GM21515 (cell line): ENCODE results near the gene UNC45A.
"Not testable (repeated sequence)": the region's sequence is repeated elsewhere in the genome, so short reads cannot be mapped to it uniquely, and the experiment has no call there.

Experiments
- ATAC-seq: cut with Tn5 transposase; IDR thresholded peaks from one replicate; pipeline ENCODE4 v1.9.1; 2021; ENCODE audit not compliant: unreplicated experiment

UNC45A gene

GRCh38 chr15:90902840-90903732 is 32.0 kb upstream of the UNC45A start, which contains the start of gene MAN2A2:
Gene MAN2A2 (plus strand): TSS chr15:90903302. CDS start chr15:90904208, 906 bp downstream.
- peak; percentile 61 for ATAC-seq

- no peak for ATAC-seq
These were observed 31.1 kb upstream of the UNC45A start for GRCh38 chr15:90903733-90904536.

GRCh38 chr15:90904746-90905145 is 30.3 kb upstream of the UNC45A start:
- no peak for ATAC-seq

GRCh38 chr15:90905306-90906180 is 29.5 kb upstream of the UNC45A start:
- no peak for ATAC-seq

- ATAC-seq, result no peak
These were observed 28.8 kb upstream of the UNC45A start for GRCh38 chr15:90906181-90906849.

DNA sequence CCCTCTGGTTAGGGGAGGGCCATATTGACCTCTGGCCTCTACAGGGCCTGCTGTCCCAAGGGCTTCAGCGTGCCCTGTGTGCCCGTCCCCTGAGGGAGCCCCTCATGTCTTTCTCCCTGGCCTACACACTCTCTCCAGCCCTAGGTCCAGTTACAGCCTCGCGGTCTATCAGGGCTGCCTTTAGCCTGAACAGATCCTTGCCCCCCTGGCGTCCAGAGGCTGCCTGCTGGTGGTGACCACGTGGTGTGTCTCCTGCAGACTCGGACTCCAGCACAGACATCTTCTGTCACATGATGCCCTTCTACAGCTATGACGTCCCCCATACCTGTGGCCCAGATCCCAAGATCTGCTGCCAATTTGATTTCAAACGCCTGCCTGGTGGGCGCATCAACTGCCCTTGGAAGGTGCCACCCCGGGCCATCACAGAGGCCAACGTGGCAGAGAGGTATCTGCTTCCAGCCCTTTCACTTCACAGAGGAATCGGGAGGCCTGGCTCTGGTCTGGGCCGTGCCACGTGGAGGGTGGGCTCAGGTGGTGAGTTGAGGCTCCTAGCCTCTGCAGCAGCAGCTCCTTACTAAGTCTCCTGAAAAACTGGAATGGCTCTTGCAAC is 27.9 kb upstream of the UNC45A start:
- ATAC-seq, result no peak

DNA sequence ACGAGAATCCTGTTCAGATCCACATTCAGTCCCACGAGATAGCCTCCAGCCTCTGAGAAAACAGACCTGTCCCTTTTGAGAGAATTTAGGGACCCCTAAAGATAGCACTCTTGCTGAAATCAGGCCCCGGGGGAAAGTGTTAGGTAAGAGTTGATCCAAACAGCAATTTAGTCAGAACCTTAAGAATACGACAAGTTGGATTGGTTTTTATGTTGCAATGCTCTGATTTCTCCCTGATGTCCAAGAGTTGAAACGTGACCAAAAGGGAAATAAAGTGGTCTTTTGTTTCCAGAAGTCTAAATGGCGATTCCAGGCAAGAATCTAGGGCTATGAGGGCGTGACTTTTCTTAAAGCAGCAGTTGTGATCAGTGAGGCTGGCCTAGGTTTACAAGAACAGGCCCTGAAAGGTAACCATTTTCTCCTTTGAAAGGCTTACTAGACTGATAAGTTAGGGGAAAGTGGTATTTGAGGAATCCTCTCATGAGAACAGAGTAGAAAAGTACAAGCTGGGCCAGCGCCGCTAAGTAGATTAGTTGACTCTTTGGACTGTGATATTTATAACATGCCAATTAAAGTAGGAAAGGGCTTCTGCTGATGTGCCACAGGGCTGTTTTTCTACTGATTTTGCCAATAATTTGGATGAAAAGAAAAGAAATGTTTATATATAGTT is 27.1 kb upstream of the UNC45A start:
- no peak for ATAC-seq

DNA sequence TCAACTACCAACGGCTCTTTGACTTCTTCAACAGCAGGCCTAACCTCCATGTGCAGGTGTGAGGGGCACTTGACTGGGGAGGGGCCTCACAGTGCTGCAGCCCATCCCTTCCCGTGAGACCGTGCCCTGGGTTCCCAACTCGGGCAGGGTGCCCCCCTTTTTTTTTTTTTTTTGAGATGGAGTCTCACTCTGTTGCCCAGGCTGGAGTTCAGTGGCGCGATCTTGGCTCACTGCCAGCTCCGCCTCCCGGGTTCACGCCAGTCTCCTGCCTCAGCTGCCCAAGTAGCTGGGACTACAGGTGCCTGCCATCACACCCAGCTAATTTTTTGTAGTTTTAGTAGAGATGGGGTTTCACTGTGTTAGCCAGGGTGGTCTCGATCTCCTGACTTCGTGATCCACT is 25.6 kb upstream of the UNC45A start:
- not testable (repeated sequence) for ATAC-seq

- ATAC-seq, result no peak
These were observed 25.1 kb upstream of the UNC45A start for GRCh38 chr15:90909976-90910375.

- no peak for ATAC-seq
These were observed 24.4 kb upstream of the UNC45A start for GRCh38 chr15:90910441-90911301.

- ATAC-seq, result no peak
These were observed 23.8 kb upstream of the UNC45A start for GRCh38 chr15:90911302-90911623.

GRCh38 chr15:90911906-90912769 is 22.9 kb upstream of the UNC45A start:
- ATAC-seq, result no peak

DNA sequence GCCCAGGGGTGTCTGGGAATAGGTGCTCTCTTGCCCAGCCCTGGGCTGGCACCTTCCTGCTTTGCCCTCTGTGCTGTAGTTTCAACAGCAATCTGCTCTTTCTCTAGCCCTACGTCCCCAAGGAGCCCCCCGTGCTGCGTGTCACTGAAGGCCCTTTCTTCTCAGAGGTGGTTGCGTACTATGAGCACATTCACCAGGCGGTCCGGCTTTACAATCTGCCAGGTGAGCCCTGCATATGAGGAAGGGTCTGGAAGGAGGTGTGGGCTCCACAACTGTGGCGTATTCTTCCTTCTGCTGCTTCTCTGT is 22.4 kb upstream of the UNC45A start:
- ATAC-seq, result no peak

DNA sequence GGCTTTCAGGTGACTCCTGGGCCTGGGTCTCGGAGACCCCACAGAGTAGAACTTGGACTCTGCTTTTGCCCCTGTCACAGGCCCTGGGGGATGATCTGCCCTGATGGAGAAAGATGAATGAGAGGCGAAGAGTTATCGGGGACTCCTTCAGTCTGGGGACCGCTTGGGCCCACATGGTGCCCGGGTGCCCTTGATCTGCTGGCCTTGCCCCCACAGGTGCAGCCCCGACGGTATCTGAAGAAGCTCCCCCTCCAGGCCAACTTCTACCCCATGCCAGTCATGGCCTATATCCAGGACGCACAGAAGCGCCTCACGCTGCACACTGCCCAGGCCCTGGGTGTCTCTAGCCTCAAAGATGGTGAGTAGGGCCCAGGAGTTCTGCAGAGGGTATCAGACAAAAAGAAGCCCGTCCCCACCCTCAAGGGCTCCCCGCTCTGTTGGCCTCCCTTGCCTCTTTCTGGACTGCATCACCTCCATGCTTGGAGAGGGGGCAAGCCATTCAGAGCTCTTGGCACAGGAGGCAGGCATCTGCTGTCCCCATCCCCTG is 21.6 kb upstream of the UNC45A start:
- ATAC-seq, result no peak

- no peak for ATAC-seq
These were observed 20.6 kb upstream of the UNC45A start for GRCh38 chr15:90914305-90915080.

- no peak for ATAC-seq
These were observed 19.8 kb upstream of the UNC45A start for GRCh38 chr15:90915216-90915807.
